Small intestine (tissue), 7 donors: ENCODE results near the gene PVR. TPM values are rescaled to one million over a fixed set of nuclear protein-coding genes. Genes with fewer than 3 reads are reported as not detected.

Experiments used
- DNase-seq, 2 donors: peaks; one replicate each; pipeline versions ENCODE4 v3.0.0 to v3.0.0-alpha.2; 2013
- FAIRE-seq: peaks from 2 replicates; lab custom pipeline; 2012; peaks lifted over from hg19 to GRCh38; lab: Jason Lieb, UNC
- H3K27ac ChIP-seq, 3 donors: one replicate each; pipeline ENCODE4 v1.5.1; 2013; ENCODE audit warnings: low read length in 2 of 3, mild to moderate bottlenecking in 2 of 3, control low read depth in 1 of 3, inconsistent platforms in 1 of 3, low read depth in 1 of 3, moderate library complexity in 1 of 3
- H3K27me3 ChIP-seq, 3 donors: one replicate each; pipeline ENCODE4 v1.6.1; 2013; ENCODE audit warnings: low read length in 3 of 3, inconsistent platforms in 1 of 3; ENCODE audit not compliant: control insufficient read depth in 3 of 3, insufficient read depth in 3 of 3
- H3K36me3 ChIP-seq, 3 donors: one replicate each; pipeline ENCODE4 v1.6.1; 2013; ENCODE audit warnings: low read length in 3 of 3, inconsistent platforms in 1 of 3, low read depth in 1 of 3, mild to moderate bottlenecking in 1 of 3, moderate library complexity in 1 of 3; ENCODE audit not compliant: control insufficient read depth in 3 of 3, insufficient read depth in 2 of 3
- H3K4me1 ChIP-seq, 3 donors: one replicate each; pipeline ENCODE4 v1.6.1; 2013; ENCODE audit warnings: low read length in 2 of 3, inconsistent platforms in 1 of 3, low read depth in 1 of 3, mild to moderate bottlenecking in 1 of 3, moderate library complexity in 1 of 3; ENCODE audit not compliant: control insufficient read depth in 3 of 3, insufficient read depth in 2 of 3
- H3K4me3 ChIP-seq, 3 donors: one replicate each; pipeline ENCODE4 v1.5.1; 2013; ENCODE audit warnings: low read length in 3 of 3, control low read depth in 1 of 3, inconsistent platforms in 1 of 3, low read depth in 1 of 3, mild to moderate bottlenecking in 1 of 3, moderate library complexity in 1 of 3
- H3K9me3 ChIP-seq, 2 donors: one replicate each; pipeline ENCODE4 v1.6.1; 2013; ENCODE audit warnings: low read depth in 1 of 2, low read length in 1 of 2; ENCODE audit not compliant: control insufficient read depth in 2 of 2, insufficient read depth in 1 of 2
- WGBS, 3 donors: extraction: QIAGEN DNeasy Blood & Tissue Kit; methylation state at CpG; one replicate each; pipeline ENCODE4 v1.1.7; 2013; 5-methylcytosine and 5-hydroxymethylcytosine counted together
- polyA plus RNA-seq, 4 donors: library from polyadenylated mRNA; stranded (reverse) in 3 of 4; unstranded in 1 of 4; fragments of 200-250 nt in 3 of 4; fragments of 120-200 nt in 1 of 4; gene quantifications; one replicate each; pipeline versions ENCODE4 v1.2.1 to v1.2.3, GENCODE V29; 2013
- donor health status: healthy with polysubstance abuse.
- donor health status: control.
- donor health status: control.
- donor health status: Bipolar disorder and iron deficiency.
- donor health status: healthy.

The PVR gene
- polyA plus RNA-seq, 4 donors: 19.9 to 96.6 (median 24.1) TPM

DNA sequence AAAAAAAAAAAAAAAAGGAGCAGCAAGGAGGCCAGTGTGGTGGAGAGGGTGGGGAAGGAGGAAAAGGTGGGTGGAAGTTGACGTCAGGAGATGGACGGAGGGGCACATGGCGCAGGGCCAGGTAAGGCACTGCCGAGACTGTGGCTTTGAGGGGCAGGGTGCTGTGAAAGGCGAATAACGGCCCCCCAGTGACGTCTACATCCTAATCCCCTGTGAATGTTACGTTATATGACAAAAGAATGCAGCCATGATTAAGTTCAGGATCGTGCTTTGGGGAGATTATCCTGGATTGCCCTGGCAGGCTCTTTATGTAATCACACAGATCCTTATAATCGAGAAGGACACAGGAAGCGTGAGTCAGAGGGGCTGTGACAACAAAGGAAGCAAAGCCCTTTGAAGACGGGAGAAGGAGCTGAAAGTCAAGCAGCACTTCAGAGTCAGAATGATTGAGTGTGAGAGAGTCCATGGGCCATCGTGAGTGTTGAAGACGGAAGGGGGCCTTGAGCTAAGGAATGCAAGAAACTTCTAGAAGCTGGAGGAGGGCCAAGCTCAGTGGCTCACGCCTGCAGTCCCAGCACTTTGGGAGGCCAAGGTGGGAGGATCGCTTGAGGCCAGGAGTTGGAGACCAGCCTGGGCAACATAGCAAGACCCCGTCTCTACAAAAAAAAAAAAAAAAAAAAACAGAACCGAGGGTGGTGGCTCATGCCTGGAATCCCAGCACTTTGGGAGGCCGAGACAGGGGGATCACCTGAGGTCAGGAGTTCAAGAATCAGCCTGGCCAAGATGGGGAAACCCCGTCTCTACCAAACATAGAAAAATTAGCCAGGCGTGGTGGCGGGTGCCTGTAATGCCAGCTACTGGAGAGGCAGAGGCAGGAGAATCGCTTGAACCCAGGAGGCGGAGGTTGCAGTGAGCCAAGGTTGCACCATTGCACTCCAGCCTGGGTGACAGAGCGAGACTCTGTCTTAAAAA is 41.5 kb downstream of the PVR start:
- no peaks in the 10 kb centered on the region for H3K9me3 ChIP-seq
- no peak overlapping the region for H3K4me3 ChIP-seq
- H3K27ac ChIP-seq: peak overlapping the region in 1 of 3 donors; percentile 31
- WGBS, 3 donors: 31 to 36% (median 31%) methylated on average over 23 to 25 of the region's 25 CpGs
- peaks cover 0 to 47% (median 2%) of the 10 kb centered on the region in 3 donors for H3K36me3 ChIP-seq
- peak; percentile 41 to 62 for DNase-seq
- H3K4me1 ChIP-seq: peaks cover 0 to 12% (median 4%) of the 10 kb centered on the region in 3 donors
- no peak for FAIRE-seq
- no peaks in the 10 kb centered on the region for H3K27me3 ChIP-seq

GRCh38 chr19:44685877-44686276 is 42.2 kb downstream of the PVR start:
- FAIRE-seq: no peak
- Histone ChIP-seq H3K36me3 (peaks cover 0 to 40% (median 2%) of the 10 kb centered on the region in 3 donors), H3K27me3 (no peaks in the 10 kb centered on the region), H3K27ac (no peak overlapping the region), H3K4me1 (peaks cover 0 to 12% (median 4%) of the 10 kb centered on the region in 3 donors), H3K9me3 (no peaks in the 10 kb centered on the region), H3K4me3 (no peak overlapping the region)
- no peak for DNase-seq
- WGBS, 3 donors: 62 to 79% (median 79%) methylated on average over 4 of the region's 4 CpGs

DNA sequence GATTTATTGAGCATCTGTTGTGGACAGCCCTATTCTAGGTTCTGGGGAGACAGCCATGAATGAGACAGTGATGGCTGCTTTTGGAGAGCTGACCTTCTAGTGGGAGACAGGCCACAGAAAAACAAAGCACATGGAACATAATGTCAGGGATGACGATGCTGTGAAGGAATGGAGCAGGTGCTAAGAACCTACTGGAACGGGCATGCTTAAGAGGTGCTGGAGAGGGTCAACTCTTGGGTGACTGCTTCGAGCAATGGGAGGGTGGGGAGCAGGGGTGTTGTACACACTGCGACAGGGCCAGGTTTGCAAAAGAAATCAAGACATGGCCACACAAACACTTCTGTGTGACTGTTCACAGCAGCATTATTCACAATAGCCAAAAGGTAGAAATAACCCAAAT is 43.2 kb downstream of the PVR start:
- 81 to 87% (median 86%) methylated on average over 4 of the region's 4 CpGs for WGBS, 3 donors
- DNase-seq (no peak), FAIRE-seq (no peak)
- Histone ChIP-seq H3K27ac (no peak overlapping the region), H3K4me3 (no peak overlapping the region), H3K4me1 (peaks cover 0 to 16% (median 4%) of the 10 kb centered on the region in 3 donors), H3K9me3 (no peaks in the 10 kb centered on the region), H3K36me3 (peaks cover 0 to 30% (median 2%) of the 10 kb centered on the region in 3 donors), H3K27me3 (no peaks in the 10 kb centered on the region)

GRCh38 chr19:44687888-44688287 is 44.2 kb downstream of the PVR start:
- 86 to 91% (median 89%) methylated on average over 7 of the region's 7 CpGs for WGBS, 3 donors
- FAIRE-seq: no peak
- H3K9me3 ChIP-seq: no peaks in the 10 kb centered on the region
- H3K27ac ChIP-seq: no peak overlapping the region
- H3K4me3 ChIP-seq: no peak overlapping the region
- H3K36me3 ChIP-seq: peaks cover 0 to 20% (median 2%) of the 10 kb centered on the region in 3 donors
- H3K4me1 ChIP-seq: peaks cover 0 to 26% (median 4%) of the 10 kb centered on the region in 3 donors
- no peak for DNase-seq
- H3K27me3 ChIP-seq: no peaks in the 10 kb centered on the region

DNA sequence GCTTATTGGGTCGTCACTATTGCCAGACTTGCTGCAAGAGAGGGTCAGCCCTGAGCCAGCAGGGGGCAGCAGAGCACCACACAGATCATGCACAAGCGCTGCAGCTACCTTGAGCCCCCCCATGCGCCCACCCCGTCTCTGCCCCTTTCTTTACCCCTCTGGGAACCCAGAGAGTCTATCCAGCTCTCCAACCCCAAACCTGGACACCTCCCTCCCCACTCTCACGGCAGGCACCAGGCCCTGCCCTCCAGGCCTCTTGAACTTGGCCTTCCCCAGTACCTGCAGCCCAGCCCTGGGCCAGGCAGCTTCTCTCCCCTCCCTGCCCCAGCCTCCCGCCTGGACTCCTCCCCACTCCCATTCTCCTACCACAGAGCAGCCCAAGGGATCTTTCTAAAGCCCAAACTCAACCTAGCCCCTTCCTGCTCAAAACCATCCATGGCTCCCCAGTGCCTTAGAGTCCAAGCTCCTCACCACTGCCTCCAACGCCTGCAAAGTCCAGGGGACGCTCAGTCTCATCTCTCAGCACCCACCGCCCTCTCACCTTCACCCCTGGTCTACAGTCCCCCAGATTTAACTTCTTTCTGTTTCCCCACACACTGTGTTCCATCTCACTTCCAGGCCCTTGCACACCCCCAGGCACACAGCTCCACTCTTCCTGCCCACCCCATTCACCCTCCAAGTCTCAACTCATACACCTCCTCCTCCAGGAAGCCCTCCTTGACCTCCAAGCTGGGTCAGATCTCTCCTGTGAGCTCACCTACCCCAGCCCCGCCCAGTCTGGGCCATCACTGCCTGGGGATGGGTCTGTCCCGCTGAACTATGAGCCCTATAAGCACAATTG is 45.8 kb downstream of the PVR start:
- WGBS, 3 donors: 36 to 38% (median 37%) methylated on average over 11 of the region's 11 CpGs
- H3K27me3 ChIP-seq: no peaks in the 10 kb centered on the region
- no peak overlapping the region for H3K4me3 ChIP-seq
- peak overlapping the region in 1 of 3 donors; percentile 0 for H3K27ac ChIP-seq
- peaks cover 0 to 5% (median 0%) of the 10 kb centered on the region in 3 donors for H3K36me3 ChIP-seq
- no peaks in the 10 kb centered on the region for H3K9me3 ChIP-seq
- DNase-seq (peak; percentile 65 to 88), FAIRE-seq (no peak)
- peaks cover 2 to 35% (median 4%) of the 10 kb centered on the region in 3 donors for H3K4me1 ChIP-seq

DNA sequence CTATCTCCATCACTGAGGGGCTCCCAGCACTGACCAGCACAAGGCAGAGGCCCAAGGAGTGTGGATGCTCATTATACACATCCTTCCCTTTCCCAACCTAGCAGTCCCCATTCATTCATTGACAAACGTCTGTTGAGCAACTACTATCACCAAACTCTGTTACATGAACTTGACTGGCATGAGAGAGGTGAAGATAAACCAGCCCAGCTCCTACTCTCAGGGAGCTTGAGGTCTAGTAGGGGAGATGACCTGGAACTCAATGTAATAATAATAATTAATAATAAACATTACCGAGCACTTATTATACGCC is 46.4 kb downstream of the PVR start:
- no peak overlapping the region for H3K4me3 ChIP-seq
- H3K36me3 ChIP-seq: peaks cover 0 to 5% (median 0%) of the 10 kb centered on the region in 3 donors
- no peak for DNase-seq
- WGBS, 3 donors: 85 to 88% (median 88%) methylated on average over 3 of the region's 3 CpGs
- no peaks in the 10 kb centered on the region for H3K9me3 ChIP-seq
- FAIRE-seq: no peak
- H3K27ac ChIP-seq: no peak overlapping the region
- no peaks in the 10 kb centered on the region for H3K27me3 ChIP-seq
- peaks cover 2 to 36% (median 4%) of the 10 kb centered on the region in 3 donors for H3K4me1 ChIP-seq

GRCh38 chr19:44692379-44692721 is 48.6 kb downstream of the PVR start:
- no peaks in the 10 kb centered on the region for H3K36me3 ChIP-seq
- H3K27me3 ChIP-seq: no peaks in the 10 kb centered on the region
- H3K9me3 ChIP-seq: no peaks in the 10 kb centered on the region
- 6 to 27% (median 9%) methylated on average over 5 of the region's 5 CpGs for WGBS, 3 donors
- no peak for DNase-seq
- H3K4me1 ChIP-seq: peaks cover 2 to 50% (median 4%) of the 10 kb centered on the region in 3 donors
- H3K4me3 ChIP-seq: no peak overlapping the region
- H3K27ac ChIP-seq: peak overlapping the region; percentile 50 to 91 (median 77)
- no peak for FAIRE-seq

DNA sequence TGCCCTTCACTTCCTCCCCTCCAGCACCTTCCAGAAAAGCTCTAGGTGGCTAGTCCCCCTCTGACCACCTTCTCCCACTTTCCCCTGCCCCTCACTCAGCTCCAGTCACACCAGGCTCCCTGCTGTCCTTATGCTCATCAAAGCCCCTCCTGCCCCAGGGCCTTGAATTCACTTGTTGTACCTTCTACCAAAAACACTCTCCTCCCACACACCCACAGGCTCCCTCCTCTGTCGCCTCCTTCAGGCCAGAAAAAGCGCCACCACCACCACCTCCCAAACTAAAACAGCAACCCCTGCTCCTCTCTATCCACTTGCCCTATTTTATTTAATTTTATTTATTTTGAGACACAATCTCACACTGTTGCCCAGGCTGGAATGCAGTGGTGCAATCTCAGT is 50.5 kb downstream of the PVR start:
- peaks cover 2 to 50% (median 3%) of the 10 kb centered on the region in 3 donors for H3K4me1 ChIP-seq
- H3K36me3 ChIP-seq: no peaks in the 10 kb centered on the region
- H3K27me3 ChIP-seq: no peaks in the 10 kb centered on the region
- no peak overlapping the region for H3K4me3 ChIP-seq
- DNase-seq: no peak
- no peak for FAIRE-seq
- WGBS, 3 donors: 50 to 87% (median 72%) methylated on average over 2 of the region's 2 CpGs
- no peaks in the 10 kb centered on the region for H3K9me3 ChIP-seq
- H3K27ac ChIP-seq: peak overlapping the region in 2 of 3 donors; percentile 81 to 87
